Stimulated activated CD8-positive, alpha-beta memory T cell treated with anti-CD3 and anti-CD28 coated beads, Interleukin-15, amount 100 ng/mL, for 24 hours (primary cell): ENCODE results near the gene ULK1.

ENCODE experiments used
- DNase-seq: peaks from one replicate; pipeline ENCODE4 v3.0.0-alpha.2; 2020; ENCODE audit warnings: low read depth

The ULK1 gene

DNA sequence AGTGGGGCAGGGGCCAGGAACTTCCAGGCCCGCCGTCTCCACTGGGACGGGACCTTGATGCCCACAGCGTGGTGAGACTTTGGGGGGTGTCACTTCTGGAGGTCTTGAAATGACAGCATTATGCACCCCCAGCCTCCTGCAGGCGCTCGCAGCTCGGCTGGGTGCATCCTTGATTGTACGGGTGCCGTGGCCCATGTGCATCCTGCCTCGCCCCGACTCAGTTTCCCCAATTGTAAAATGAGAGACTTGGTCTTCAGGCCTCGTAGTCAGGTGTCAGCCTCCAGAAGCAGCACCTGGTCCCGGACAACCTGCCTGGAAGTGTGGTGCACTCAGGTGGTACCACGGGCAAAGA lies 25.7 kb downstream of the ULK1 start:
- no peak for DNase-seq

DNA sequence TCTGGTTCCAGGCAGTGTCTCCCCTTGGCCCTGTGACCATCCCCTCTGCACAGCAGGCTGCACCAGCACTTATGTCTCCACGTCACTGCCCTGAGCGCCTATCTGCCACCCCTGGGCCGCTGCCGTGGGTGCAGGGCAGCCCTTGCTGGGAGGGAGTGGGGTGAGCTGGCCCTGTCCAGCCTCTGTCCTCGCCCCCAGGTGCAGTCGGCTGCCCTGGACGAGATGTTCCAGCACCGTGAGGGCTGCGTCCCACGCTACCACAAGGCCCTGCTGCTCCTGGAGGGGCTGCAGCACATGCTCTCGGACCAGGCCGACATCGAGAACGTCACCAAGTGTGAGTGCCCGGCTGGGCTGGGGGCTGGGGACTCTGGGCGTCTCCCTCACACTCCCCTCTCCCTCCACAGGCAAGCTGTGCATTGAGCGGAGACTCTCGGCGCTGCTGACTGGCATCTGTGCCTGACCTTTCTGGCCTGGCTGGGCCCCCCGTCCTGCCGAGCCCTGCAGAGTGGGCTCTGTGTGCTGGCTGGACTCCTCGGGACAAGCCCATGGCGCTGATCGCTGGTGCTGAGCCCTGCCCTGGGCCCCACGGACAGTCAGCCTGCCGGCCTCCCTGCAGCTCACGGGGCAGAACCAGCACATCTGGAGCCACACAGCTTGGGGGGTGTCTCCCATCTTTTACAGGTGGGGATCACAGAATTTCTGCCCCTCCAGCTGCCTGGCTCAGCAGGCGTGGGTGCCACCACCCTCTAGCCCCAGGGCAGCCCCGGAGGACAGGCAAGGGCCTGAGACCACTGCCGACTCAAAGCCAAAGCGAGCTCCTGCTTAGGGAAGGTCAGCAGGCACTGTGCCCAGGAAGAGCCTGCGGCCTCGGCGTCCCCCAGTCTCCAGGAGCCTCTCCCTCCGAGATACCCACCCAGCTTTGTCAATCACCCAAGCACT lies 26.7 kb downstream of the ULK1 start:
- no peak for DNase-seq

DNA sequence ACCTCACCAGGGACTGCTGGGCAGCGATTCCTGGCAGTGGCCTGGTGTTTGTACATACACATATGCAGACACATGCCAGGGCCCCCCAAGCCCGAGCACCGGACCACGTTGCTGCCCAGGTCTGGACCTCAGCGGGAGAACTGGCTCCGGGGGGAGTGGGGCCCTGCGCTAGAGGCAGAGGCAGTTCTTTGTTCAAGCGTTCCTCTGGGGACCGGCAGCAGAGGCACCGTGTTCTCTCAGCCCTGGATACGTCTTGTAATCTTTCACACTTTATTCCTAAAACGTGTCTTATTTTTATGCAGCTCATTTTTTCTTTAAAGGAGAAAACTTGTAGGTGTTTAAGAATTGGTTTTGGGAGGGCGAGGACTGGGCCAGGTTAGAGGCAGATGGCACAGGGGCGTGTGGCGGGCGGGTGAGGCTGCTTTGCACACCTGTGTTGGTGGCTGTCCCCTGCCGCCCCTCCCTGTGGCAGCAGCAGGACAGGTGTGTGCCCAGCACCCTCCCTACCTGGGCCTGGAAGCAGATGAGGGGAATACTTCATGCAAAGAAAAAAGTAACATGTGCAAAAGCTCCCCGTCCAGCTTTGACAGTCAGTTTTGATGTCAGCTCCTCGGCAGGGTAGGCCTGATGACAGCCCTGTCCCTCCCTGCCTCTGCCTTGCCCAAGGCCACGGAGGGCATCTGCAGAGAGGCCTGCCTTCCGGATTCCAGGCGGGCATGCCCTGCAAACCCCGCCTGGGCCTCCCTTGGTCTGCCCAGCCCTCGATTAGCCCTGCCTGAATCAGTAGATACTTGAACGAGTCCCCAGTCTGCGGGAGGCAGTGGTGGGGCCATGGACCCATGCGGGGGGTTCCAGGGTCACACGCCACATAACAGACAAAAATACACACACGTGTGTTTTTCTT lies 27.7 kb downstream of the ULK1 start:
- no peak for DNase-seq

DNA sequence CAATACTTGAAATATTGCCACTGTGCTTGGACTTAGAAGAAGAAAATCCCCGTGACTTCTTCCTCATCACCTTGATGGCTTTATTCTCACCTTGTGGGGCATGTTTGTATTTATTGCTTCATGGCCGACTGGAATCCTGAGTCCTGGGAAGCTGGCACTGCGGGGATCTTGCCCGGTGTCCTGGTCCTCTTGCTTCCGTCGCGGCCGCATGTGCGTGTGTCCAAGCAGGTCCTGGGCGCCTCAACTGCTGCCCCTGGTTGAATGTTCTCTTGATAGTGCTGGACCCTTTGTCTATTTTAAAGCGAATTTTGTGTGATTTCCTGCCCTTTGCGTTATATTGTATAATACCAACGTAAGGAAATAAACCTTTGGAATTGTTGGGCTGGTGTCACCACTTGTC lies 28.4 kb downstream of the ULK1 start:
- DNase-seq, result no peak

DNA sequence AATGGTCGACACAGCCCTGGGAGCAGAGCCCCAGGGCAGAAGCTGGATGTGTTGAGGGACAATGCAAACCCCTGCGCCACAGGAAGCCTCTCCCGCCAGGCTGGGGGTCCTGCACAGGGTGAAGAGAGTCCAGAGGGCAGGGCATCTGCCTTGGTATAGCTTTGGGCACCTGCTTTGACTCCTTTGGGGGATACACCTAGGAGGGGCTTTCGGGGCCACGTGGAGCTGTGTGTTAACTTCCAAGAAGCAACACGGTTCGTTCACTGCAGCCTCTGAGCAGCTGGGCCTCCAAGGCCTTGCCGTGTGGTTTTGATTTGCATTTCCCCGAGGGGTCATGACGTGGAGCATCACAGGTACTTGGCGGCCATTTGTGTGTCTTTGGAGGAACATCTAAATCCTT lies 28.8 kb downstream of the ULK1 start:
- DNase-seq, result no peak

DNA sequence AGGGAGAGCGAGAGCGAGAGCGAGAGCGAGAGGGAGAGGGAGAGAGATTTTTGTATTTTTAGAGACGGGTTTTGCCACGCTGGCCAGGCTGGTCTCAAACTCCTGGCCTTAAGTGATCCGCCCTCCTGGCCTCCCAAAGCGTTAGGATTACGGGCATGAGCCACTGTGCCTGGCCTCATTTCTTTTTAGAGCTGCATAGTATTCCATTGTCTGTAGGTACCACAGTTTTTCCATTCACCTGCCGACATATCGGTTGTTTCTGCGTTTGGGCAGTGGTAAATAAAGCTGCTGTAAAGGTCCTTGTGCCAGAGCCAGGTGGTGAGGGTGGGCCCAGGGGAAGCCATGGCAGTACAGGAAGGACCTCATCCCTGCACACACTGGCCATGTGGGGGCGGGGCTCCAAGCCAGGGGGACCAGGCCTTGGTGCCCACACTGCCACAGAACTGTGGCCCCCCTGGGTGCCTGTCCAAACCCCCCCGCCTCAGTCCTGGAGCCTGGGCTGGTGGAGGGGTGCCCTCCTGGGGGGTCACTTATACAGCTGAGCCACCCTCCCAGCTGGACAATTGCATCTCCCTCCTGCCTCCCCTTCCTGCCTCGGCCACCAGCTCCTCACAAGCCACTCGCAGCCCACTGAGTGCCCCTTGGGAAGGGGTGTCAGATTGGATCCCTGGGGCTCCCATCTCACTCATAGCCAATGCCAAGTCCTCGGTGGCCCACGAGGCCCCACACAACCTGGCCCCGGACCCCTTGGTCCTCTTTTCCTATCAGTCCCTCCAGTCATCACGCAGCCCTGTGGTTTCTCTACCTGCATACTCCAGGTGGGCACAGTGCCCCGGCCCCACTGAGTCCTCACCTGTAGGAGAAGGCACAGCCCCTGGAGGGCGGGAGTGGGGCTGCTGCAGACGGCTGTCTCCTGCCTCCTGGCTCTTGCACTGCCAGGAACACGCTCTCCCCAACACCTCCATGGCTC lies 33.0 kb downstream of the ULK1 start:
- DNase-seq, result no peak

DNA sequence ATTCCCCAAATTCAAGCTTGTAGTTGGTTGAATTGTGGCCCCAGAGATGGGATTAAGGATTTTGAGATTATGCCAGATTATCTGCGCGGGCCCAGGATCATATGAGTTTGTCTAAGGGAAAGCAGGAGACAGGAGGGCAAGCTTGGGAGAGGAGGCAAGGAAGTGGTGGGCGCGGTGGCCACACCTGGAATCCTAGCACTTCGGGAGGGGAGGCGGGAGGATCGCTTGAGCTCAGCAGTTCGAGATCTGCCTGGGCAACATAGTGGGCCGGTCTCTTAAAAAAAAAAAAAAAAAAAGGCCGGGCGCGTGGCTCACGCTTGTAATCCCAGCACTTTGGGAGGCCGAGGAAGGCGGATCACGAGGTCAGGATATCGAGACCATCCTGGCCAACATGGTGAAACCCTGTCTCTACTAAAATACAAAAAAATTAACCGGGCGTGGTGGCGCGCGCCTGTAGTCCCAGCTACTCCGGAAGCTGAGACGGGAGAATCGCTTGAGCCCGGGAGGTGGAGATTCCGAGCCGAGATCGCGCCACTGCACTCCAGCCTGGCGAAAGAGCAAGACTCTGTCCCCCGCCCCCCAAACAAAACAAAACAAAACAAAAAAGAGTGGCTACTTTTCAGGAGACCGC lies 33.8 kb downstream of the ULK1 start:
- no peak for DNase-seq

DNA sequence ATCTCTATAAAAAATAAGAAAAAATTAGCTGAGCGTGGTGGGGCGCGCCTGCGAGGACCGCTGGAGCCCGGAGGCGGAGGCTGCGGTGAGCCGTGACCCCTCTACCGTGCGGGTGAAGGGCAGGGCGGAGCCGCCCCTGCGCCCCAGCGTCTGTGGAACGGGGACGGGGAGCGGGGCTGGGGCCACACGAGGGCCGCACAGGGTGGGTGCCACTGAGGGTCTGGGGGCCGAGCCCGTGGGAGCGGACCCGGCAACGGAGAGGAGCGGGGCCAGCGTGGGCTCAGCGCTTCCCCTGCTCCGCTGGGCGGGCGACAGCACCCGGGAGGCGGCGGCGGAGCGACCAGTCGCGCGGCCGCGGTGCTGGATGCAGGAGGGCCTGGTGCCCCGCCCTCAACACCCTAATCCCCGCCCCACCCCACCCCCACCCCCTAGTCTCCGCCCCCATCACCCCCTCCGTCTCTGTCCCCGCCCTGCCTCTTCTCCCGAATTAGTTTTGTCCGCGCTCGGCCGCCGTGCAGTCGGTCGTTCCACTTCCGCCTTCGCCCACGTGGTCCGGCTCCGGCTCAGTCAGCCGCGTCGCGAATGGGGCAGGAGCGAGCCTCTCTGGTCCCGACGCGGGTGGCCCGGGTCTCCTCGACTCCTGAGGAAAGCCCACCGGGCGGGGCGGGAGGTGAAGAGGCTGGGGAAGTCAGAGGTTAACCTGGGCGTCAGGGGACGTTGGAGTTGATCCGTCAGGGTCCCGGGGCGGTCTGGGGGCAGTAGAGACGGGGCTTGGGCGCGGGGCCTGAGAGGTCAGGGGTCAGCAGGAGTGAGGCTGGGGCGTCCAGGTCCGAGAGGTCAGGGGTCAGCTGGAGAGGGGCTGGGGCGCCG lies 34.5 kb downstream of the ULK1 start, which contains the start of gene PUS1:
Gene PUS1, plus strand, starts transcription at position 566 of the 870 bp plus-strand sequence. CDS start 447 bp downstream, outside the sequence.
- peak; percentile 80 for DNase-seq

DNA sequence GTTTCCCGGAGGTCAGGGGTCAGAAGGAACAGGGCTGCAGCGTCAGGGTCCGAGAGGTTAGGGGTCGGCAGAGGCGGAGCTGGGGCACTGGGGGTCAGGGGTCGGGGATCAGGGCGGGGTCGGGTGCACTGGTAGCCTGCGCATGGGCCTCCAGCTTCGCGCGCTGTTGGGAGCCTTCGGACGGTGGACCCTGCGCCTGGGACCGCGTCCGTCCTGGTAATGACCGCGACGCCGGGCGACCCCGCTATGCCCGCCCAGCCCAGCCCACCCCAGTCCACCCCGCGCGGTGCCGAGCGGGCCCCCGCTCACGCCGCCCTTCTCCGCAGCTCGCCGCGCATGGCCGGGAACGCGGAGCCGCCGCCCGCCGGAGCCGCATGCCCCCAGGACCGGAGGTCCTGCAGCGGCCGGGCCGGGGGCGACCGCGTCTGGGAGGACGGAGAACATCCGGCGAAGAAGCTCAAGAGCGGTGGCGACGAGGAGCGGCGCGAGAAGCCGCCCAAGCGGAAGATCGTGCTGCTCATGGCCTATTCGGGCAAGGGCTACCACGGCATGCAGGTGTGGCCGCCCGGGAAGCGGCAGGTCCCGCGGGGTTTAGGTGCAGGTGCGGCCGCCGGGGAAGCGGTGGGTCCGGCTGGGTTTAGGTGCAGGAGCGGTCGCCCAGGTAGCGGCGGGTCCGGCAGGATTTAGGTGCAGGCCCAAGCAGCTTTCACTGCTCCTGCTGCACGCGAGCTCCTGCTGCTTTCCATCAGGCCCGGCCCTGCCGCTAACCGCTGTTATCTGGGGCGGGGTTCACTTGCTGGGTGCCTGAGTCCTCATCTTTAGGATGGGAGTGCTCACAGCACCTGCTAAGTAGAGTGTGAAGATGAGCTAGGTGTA lies 35.4 kb downstream of the ULK1 start:
- DNase-seq, result no peak

DNA sequence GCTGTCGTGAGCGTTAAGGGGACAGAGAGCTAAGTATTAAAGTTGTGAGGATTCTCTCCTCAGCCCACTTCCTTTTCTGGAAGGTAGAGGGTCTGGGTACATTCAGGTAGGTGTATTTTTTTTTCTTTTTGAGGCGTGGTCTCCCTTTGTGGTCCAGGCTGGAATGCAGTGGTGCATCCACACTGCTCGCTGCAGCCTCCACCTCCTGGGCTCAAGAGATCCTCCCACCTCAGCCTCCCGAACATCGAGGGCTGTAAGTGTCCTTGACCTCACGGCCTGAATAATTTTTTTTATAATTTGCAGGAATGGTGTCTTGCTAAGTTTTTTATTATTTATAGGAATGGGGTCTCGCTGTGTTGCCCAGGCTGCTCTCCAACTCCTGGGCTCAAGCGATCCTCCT lies 36.1 kb downstream of the ULK1 start:
- no peak for DNase-seq

DNA sequence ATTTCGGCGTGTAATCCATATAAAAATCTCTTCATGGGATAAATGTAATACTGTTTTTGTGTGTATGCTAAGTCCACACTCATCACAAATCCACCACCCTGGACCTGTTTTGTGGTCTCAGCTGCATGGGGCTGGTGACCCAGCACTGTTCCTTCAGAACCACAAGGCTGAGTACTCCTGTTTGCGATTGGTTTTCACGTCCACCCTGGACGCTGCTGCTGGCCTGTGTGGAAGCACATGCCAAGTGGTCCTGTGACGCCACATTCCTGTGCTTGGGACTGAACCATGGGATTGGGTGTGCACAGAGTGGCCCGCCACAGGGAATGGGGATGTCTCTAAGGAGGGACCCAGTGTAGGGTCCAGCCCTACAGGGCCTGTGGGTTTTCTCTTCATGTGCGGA lies 39.0 kb downstream of the ULK1 start:
- no peak for DNase-seq

DNA sequence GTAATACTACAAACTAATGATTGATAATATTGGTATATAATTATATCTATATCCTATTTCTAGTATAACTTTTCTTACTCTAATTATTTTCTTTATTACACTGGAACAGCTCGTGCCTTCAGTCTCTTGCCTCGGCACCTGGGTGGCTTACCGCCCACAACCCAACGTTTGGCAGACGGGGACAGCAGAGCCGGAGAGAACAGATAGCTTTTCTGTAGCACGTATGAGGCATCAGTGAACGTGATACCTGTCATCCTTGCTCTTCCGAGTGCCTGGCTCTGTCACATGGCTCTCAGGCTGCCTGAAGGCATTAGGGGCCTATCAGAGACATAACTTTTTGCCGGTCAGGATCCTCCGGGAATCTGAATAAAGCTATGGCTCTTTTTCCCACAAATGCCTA lies 40.1 kb downstream of the ULK1 start:
- no peak for DNase-seq

DNA sequence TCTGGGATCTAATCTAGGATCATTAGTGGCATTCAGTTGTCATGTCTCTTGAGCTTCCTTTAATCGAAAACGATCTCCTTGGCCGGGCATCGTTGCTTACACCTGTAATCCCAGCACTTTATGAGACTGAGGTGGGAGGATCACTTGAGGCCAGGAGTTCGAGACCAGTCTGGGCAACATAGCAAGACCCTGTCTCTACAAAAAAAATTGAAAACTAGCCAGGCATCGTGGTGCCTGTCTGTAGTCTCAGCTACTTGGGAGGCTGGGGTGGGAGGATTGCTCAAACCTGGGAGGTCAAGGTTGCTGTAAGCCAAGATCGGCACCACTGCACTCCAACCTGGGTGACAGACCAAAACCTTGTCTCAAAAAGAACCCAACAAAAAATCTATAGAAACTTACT lies 43.7 kb downstream of the ULK1 start:
- DNase-seq, result no peak

DNA sequence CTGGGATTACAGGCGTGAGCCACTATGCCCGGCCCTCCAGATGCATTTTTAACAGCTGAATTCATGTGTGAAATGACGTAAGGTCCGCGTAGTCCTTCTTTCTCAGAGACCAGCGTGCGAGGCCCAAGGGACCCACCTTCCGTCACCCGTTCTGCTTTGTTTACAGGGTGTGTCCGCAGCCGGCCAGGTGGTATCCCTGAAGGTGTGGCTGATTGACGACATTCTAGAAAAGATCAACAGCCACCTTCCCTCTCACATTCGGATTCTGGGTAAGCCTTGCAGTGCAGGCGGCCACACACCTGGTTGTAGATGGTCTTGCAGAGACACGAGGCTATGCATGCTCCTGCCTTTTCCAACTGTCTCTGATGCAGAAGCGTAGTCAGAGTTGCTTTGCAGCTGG lies 44.6 kb downstream of the ULK1 start:
- no peak for DNase-seq

DNA sequence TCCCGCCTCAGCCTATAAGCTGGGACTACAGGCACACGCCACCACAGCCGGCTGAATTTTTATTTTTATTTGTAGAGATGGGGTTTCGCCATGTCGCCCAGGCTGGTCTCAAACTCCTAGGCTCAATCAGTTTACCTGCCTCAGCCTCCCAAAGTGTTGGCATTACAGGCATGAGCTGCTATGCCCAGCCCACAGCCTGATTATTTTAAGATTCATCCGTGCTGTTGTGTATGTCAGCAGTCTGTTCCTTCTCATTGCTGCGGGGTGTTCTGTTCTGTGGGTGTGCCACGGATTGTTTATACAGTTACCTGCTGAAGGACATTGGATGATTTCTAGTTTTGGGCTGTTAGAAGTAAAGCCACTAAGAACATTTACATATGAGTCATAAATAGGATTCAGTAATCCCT lies 45.7 kb downstream of the ULK1 start:
- DNase-seq, result no peak

DNA sequence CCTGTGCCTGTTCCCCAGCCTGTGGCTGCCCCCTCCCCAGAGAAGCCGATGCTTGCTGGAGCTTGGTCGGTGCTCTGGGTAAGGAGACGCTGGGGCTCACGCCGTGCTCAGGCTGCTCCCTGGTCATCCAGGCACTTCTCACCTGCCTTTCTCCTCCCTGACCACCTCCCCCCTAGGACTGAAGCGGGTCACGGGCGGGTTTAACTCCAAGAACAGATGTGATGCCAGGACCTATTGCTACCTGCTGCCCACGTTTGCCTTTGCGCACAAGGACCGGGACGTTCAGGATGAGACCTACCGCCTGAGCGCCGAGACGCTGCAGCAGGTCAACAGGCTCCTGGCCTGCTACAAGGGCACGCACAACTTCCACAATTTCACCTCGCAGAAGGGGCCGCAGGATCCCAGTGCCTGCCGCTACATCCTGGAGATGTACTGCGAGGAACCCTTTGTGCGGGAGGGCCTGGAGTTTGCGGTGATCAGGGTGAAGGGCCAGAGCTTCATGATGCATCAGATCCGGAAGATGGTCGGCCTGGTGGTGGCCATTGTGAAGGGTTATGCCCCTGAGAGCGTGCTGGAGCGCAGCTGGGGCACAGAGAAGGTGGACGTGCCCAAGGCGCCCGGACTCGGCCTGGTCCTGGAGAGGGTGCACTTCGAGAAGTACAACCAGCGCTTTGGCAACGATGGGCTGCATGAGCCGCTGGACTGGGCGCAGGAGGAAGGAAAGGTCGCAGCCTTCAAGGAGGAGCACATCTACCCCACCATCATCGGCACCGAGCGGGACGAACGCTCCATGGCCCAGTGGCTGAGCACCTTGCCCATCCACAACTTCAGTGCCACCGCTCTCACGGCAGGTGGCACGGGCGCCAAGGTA lies 46.9 kb downstream of the ULK1 start:
- no peak for DNase-seq

DNA sequence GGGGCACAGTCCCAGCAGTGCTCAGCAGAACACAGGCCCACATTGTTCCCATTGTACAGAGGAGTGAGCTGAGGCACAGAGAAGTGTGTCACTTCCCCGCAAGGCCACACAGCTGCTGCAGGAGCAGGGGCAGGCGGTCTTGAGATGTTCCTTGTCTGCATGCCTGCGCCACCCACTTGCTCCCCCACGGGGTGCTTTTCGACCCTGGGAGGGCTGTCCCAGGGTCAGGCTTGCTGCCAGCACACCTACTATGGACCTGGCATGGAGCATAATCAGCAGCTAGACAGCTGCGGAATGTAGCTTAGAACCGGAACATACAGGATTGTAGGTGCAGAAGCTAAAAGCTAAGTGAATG lies 47.5 kb downstream of the ULK1 start:
- no peak for DNase-seq

DNA sequence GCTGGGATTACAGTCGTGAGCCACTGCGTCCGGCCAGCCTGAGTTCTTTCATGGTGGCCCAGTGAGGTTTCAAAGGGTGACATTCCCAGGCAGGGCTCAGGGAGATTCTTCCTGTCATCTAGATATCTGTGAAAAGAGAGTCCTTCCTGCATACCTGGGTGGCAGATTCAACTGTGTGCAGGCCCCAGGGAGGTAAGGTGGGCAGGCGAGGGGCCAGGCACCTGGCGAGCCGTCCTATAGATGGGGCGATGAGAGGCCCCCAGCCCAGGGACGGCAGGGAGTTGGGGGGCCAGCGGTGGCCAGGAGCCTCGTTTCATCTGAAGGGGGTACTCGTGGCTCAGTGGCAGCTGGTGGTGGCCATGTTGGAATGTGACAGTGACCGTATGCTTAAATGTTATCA lies 48.2 kb downstream of the ULK1 start:
- no peak for DNase-seq
